Heart right ventricle (tissue), 16 donors: Measurements from ENCODE around the gene MAP2K5. TPM values are rescaled to one million over a fixed set of nuclear protein-coding genes. Genes with fewer than 3 reads are reported as not detected.

Experiments used
- ATAC-seq, 8 donors: fragments of 200-7000 bp; cut with Tn5 transposase; one replicate each; pipeline ENCODE4 v1.9.1; 2020; ENCODE audit warnings: mild to moderate bottlenecking in 8 of 8, moderate library complexity in 8 of 8, moderate number of reproducible peaks in 1 of 8
- DNase-seq, 2 donors: peaks; one replicate each; pipeline ENCODE4 v3.0.0-alpha.2; 2020
- H3K27ac ChIP-seq, 10 donors: fragments of 200-600 bp; sonication (generic) in 2 of 10; one replicate each; pipeline versions ENCODE4 v1.5.0 to v1.8.0; 2020 to 2022; ENCODE audit warnings: mild to moderate bottlenecking in 3 of 10
- H3K27me3 ChIP-seq, 7 donors: fragments of 200-600 bp; one replicate each; pipeline ENCODE4 v1.8.0; 2021 to 2022; ENCODE audit warnings: mild to moderate bottlenecking in 2 of 7
- H3K36me3 ChIP-seq, 9 donors: fragments of 200-600 bp; sonication (generic) in 1 of 9; one replicate each; pipeline versions ENCODE4 v1.5.0 to v1.8.0; 2020 to 2022; ENCODE audit warnings: mild to moderate bottlenecking in 2 of 9
- H3K4me1 ChIP-seq, 9 donors: fragments of 200-600 bp; sonication (generic) in 1 of 9; one replicate each; pipeline versions ENCODE4 v1.5.0 to v1.8.0; 2020 to 2022; ENCODE audit warnings: mild to moderate bottlenecking in 4 of 9
- H3K4me3 ChIP-seq, 10 donors: fragments of 200-600 bp; sonication (generic) in 2 of 10; one replicate each; pipeline versions ENCODE4 v1.5.0 to v1.8.0; 2020 to 2022; ENCODE audit warnings: mild to moderate bottlenecking in 7 of 10, moderate library complexity in 2 of 10
- H3K9me3 ChIP-seq, 11 donors: fragments of 200-600 bp in 10 of 11; sonication (generic) in 2 of 11; one replicate each; pipeline versions ENCODE4 v1.5.0 to v1.8.0; 2013 to 2022; ENCODE audit warnings: mild to moderate bottlenecking in 2 of 11, control low read depth in 1 of 11, moderate library complexity in 1 of 11
- WGBS, 2 donors: extraction: QIAGEN DNeasy Blood & Tissue Kit; methylation state at CpG; one replicate each; pipeline ENCODE4 v1.1.7; 2013; ENCODE audit warnings: inconsistent platforms in 1 of 2; 5-methylcytosine and 5-hydroxymethylcytosine counted together
- intact Hi-C, 10 donors: fragments of 100-400 bp; cut with DNase I; formaldehyde crosslinking; loops; one replicate each; pipeline versions ENCODE4 v1.11.1 to v1.14.2; 2022
- polyA plus RNA-seq, 2 donors: library from polyadenylated mRNA; stranded (reverse); fragments of 200-250 nt; gene quantifications; one replicate each; pipeline ENCODE4 v1.2.3, GENCODE V29; 2013
- total RNA-seq, 10 donors: library from RNA; stranded (reverse); fragmentation: NEBNext Ultra II Directional in 3 of 10; extraction: Animal tissue kit (Norgen Biotek cat#: 25700) in 3 of 10; gene quantifications; one replicate each; pipeline versions ENCODE4 v1.2.1 to v1.2.4, GENCODE V29; 2021 to 2023
- TF ChIP-seq, protein P1 (sequence below), 9 donors: fragments of 200-600 bp; sonication (generic) in 2 of 9; IDR thresholded peaks; one replicate each; pipeline versions ENCODE4 v1.5.0 to v1.8.0; 2021 to 2022; ENCODE audit warnings: antibody characterized with exemption in 9 of 9, mild to moderate bottlenecking in 5 of 9, moderate library complexity in 1 of 9
- donor health status: Arrhythmogenic right ventricular cardiomyopathy.
- donor health status: ischemic (EF 13 %, LVEDD 7.1; RV severe dilation, severe dysfunction).
- donor health status: healthy with polysubstance abuse.
- donor health status: DM: no; HTN: yes; CAD: no.
- donor health status: DM: no; HTN: no; CAD: no.
- donor health status: ischemic (EF 25% LVEDD 6.9; RV normal size, moderate dysfunction).
- donor health status: ischemic (EF 25% LVEDD 5.7; RV mildly dilated, moderate dysfunction).
- donor health status: healthy.
- donor health status: DM: yes; HTN: yes; CAD: no.
- donor health status: Ischemic cardiomyopathy.
- donor health status: ischemic (EF 35%, LVEDD 5.7; RV mildly dilated, moderate dysfunction).
- donor health status: nonischemic (EF 11% LVEDD 7.7; RV severe dilation, severe dysfunction).
- donor health status: DM: yes; HTN: yes; CAD: no.
- donor health status: PGD.
- donor health status: ischemic (EF 29% LVEDD 5.4; RV normal size, mild dysfunction).
- donor health status: nonischemic (EF 23%, LVEDD 6.1; RV moderate dilation, normal function).

The MAP2K5 gene
- total and polyA plus RNA-seq, 12 donors, result 7.7 to 34.3 (median 21.0) TPM

DNA sequence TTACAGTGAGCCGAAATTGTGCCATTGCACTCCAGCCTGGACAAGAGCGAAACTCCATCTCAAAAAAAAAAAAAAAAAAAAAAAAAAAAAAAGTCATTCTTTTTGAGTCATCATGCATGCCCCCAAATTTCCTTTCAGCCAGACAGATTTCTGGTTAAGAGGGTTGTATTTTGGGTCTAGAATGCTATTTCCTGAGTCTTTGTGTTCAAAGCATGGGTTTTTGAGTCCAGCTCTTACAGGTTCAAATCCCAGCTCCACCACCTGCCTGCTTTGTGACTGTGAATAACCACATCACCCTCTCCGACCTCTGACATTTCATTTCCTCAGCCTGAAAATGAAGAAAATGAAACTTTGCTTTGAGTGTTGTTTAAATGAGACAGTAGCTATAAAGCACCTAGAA is 30.9 kb upstream of the MAP2K5 start:
- no peak for DNase-seq
- intact Hi-C loops, result loop anchor here in 1 of 10 donors (10.0 kb wide), 1 partner anchor 323 kb away; no protein-coding TSS in a partner anchor
- no peak overlapping the region for H3K27ac ChIP-seq
- peaks cover 0 to 76% (median 19%) of the 10 kb centered on the region in 9 donors for H3K36me3 ChIP-seq
- TF ChIP-seq, protein P1, sequence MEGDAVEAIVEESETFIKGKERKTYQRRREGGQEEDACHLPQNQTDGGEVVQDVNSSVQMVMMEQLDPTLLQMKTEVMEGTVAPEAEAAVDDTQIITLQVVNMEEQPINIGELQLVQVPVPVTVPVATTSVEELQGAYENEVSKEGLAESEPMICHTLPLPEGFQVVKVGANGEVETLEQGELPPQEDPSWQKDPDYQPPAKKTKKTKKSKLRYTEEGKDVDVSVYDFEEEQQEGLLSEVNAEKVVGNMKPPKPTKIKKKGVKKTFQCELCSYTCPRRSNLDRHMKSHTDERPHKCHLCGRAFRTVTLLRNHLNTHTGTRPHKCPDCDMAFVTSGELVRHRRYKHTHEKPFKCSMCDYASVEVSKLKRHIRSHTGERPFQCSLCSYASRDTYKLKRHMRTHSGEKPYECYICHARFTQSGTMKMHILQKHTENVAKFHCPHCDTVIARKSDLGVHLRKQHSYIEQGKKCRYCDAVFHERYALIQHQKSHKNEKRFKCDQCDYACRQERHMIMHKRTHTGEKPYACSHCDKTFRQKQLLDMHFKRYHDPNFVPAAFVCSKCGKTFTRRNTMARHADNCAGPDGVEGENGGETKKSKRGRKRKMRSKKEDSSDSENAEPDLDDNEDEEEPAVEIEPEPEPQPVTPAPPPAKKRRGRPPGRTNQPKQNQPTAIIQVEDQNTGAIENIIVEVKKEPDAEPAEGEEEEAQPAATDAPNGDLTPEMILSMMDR (IDR thresholded peaks at IDR 0.05), result no peak
- no peaks in the 10 kb centered on the region for H3K9me3 ChIP-seq
- no peaks in the 10 kb centered on the region for H3K27me3 ChIP-seq
- no peak for ATAC-seq
- no peak overlapping the region for H3K4me3 ChIP-seq
- peaks cover 0 to 12% (median 0%) of the 10 kb centered on the region in 9 donors for H3K4me1 ChIP-seq
- WGBS, 2 donors, result 90 to 91% methylated on average over 3 of the region's 3 CpGs

DNA sequence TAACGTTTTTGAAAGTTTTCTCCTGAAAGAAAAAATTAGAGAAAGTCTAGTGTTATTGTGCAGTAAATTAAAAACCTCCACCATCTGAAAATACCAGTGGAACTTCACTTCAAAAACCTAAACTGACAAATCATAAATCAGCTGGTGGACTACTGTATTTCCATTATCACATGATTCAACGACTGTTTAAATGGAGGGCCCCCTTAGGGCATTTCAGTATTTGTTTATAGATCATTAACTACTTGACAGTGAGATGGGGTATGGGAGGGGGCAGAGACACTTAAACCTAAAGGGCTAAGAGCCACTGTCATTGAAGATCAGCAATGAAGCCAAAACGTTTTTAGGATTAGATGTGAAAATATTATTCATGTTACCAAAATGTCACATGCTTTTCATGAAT is 30.4 kb upstream of the MAP2K5 start:
- TF ChIP-seq, protein P1 (IDR thresholded peaks at IDR 0.05), result no peak
- no peak for ATAC-seq
- Histone ChIP-seq H3K36me3 (peaks cover 0 to 79% (median 19%) of the 10 kb centered on the region in 9 donors), H3K27me3 (no peaks in the 10 kb centered on the region), H3K4me3 (no peak overlapping the region), H3K9me3 (no peaks in the 10 kb centered on the region), H3K27ac (no peak overlapping the region), H3K4me1 (peaks cover 0 to 7% (median 0%) of the 10 kb centered on the region in 9 donors)
- DNase-seq, result no peak
- intact Hi-C loops, result loop anchor here in 1 of 10 donors (10.0 kb wide), 1 partner anchor 323 kb away; no protein-coding TSS in a partner anchor
- WGBS, 2 donors, result 51 to 54% methylated on average over 3 of the region's 3 CpGs

DNA sequence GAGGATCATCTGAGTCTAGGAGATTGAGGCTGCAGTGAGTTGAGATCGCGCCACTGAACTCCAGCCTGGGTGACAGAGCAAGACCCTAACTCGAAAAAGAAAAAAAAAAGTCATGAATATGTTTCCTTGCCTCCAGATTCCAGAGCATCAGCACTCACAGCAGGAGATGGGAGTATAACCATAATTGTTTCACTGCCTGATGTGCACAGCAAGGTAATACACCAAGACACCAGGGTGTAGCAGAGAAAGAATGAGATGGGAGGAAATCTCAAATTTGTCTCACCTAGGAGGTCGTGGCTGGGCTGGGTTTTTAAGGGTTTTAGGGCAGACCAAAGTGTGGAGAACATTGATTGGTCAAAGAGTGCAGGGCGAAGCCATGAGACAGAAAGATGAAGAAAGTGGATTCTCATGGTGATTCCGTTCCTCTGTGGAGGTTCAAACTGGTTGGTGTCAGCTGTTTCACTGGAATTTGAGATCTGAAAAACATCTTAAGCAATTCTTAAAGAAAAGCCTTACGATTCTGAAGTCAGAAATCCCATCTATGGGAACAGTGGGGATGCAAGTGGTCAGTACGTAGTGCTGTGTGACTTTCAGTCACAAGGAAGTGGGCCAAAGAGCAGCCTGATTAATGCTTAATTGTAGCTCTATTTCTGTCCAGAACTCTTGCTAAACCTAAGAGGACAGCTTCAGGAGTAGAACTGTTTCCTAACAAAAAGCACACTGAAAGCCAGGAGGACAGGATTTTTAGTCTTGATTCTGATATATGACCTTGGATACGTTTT is 29.4 kb upstream of the MAP2K5 start:
- no peak overlapping the region for H3K27ac ChIP-seq
- no peak overlapping the region for H3K4me3 ChIP-seq
- H3K36me3 ChIP-seq, result peaks cover 0 to 86% (median 19%) of the 10 kb centered on the region in 9 donors
- no peaks in the 10 kb centered on the region for H3K27me3 ChIP-seq
- no peaks in the 10 kb centered on the region for H3K9me3 ChIP-seq
- ATAC-seq (no peak), DNase-seq (no peak)
- TF ChIP-seq, protein P1 (IDR thresholded peaks at IDR 0.05), result no peak
- 81 to 87% methylated on average over 9 of the region's 9 CpGs for WGBS, 2 donors
- intact Hi-C loops, result loop anchor here in 1 of 10 donors (10.0 kb wide), 1 partner anchor 322 kb away; no protein-coding TSS in a partner anchor
- no peaks in the 10 kb centered on the region for H3K4me1 ChIP-seq

DNA sequence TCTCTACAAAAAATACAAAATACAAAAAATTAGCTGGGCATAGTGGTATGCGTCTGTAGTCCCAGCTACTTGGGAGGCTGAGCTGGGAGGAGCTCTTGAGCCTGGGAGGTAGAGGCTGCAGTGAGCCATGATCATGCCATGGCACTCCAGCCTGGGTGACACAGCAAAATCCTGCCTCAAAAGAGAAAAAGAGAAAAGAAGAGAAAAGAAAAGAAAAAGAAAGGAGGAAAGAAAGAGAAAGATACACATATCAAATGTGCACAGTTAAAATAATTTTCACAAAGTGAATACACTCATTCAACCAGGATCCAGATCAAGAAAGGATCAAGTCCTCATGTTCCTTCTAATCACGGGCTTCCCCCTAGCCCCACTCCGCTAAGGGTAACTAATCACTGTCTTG is 27.4 kb upstream of the MAP2K5 start:
- no peaks in the 10 kb centered on the region for H3K27me3 ChIP-seq
- H3K27ac ChIP-seq, result no peak overlapping the region
- peaks cover 0 to 2% (median 1%) of the 10 kb centered on the region in 9 donors for H3K4me1 ChIP-seq
- ATAC-seq (no peak), DNase-seq (no peak)
- TF ChIP-seq, protein P1 (IDR thresholded peaks at IDR 0.05), result no peak
- intact Hi-C loops, result loop anchor here in 1 of 10 donors (10.0 kb wide), 1 partner anchor 320 kb away; no protein-coding TSS in a partner anchor
- WGBS, 2 donors, result 96 to 99% methylated on average over 3 of the region's 3 CpGs
- no peak overlapping the region for H3K4me3 ChIP-seq
- H3K9me3 ChIP-seq, result no peaks in the 10 kb centered on the region
- peaks cover 0 to 77% (median 19%) of the 10 kb centered on the region in 9 donors for H3K36me3 ChIP-seq
